KMS-11 (cell line): Measurements from ENCODE around the gene CD83.
"Not testable (repeated sequence)": the region's sequence is repeated elsewhere in the genome, so short reads cannot be mapped to it uniquely, and the experiment has no call there.

Experiments
- H2AFZ ChIP-seq: fragments of 200-600 bp; sonication (generic); 2 replicates; pipeline ENCODE4 v1.6.1; 2016; ENCODE audit warnings: antibody characterized with exemption, mixed run types, low read depth
- H3K27ac ChIP-seq: fragments of 200-600 bp; sonication (generic); 2 replicates; pipeline ENCODE4 v1.6.1; 2016; ENCODE audit warnings: mild to moderate bottlenecking, mixed run types
- H3K27me3 ChIP-seq: fragments of 200-600 bp; sonication (generic); 2 replicates; pipeline ENCODE4 v1.6.1; 2017; ENCODE audit warnings: mild to moderate bottlenecking, low read depth, mixed run types, moderate library complexity; ENCODE audit not compliant: insufficient read depth
- H3K36me3 ChIP-seq: fragments of 200-600 bp; sonication (generic); 2 replicates; pipeline ENCODE4 v1.6.1; 2017; ENCODE audit warnings: mild to moderate bottlenecking, mixed run types; ENCODE audit not compliant: insufficient read depth
- H3K4me1 ChIP-seq: fragments of 200-600 bp; sonication (generic); 2 replicates; pipeline ENCODE4 v1.6.1; 2016; ENCODE audit warnings: mild to moderate bottlenecking, low read depth, mixed run types; ENCODE audit not compliant: poor library complexity, severe bottlenecking
- H3K4me2 ChIP-seq: fragments of 200-600 bp; sonication (generic); 2 replicates; pipeline ENCODE4 v1.7.0; 2016; ENCODE audit warnings: mild to moderate bottlenecking, mixed run types
- H3K4me3 ChIP-seq: fragments of 200-600 bp; sonication (generic); IDR thresholded peaks from 2 replicates; pipeline ENCODE4 v1.6.1; 2017; ENCODE audit warnings: low read depth, low read length, mixed read lengths; ENCODE audit not compliant: insufficient read depth
- H3K79me2 ChIP-seq: fragments of 200-600 bp; sonication (generic); 2 replicates; pipeline ENCODE4 v1.6.1; 2016; ENCODE audit warnings: low read depth, mixed run types; ENCODE audit not compliant: insufficient read depth
- H3K9ac ChIP-seq: fragments of 200-600 bp; sonication (generic); 2 replicates; pipeline ENCODE4 v1.6.1; 2016; ENCODE audit warnings: mild to moderate bottlenecking, mixed run types
- H4K20me1 ChIP-seq: fragments of 200-600 bp; sonication (generic); 2 replicates; pipeline ENCODE4 v1.6.1; 2016; ENCODE audit warnings: mild to moderate bottlenecking, mixed run types; ENCODE audit not compliant: insufficient read depth
- CTCF ChIP-seq: fragments of 200-600 bp; sonication (generic); conservative IDR thresholded peaks from 2 replicates; pipeline ENCODE4 v1.6.1; 2017; ENCODE audit warnings: low read depth, mild to moderate bottlenecking, antibody characterized with exemption, low read length, moderate library complexity, mixed read lengths

Gene CD83

GRCh38 chr6:14072084-14072483 is 45.5 kb upstream of the CD83 start:
- Histone ChIP-seq H3K36me3 (no peaks in the 10 kb centered on the region), H3K4me2 (no peak overlapping the region), H3K27me3 (no peaks in the 10 kb centered on the region), H2AFZ (no peak overlapping the region), H3K27ac (no peak overlapping the region), H4K20me1 (no peaks in the 10 kb centered on the region), H3K9ac (no peak overlapping the region), H3K4me3 (no peak overlapping the region), H3K79me2 (no peaks in the 10 kb centered on the region), H3K4me1 (peaks cover 22% of the 10 kb centered on the region)
- no peak for TF ChIP-seq CTCF

GRCh38 chr6:14073561-14074354 is 43.8 kb upstream of the CD83 start:
- H3K4me1 ChIP-seq, result peaks cover 21% of the 10 kb centered on the region
- peak overlapping the region; percentile 97; the same call in 1 of the 2 replicates for H2AFZ ChIP-seq
- not testable (repeated sequence) for H3K4me3 ChIP-seq, H3K9ac ChIP-seq, H3K27me3 ChIP-seq, H3K27ac ChIP-seq, H3K36me3 ChIP-seq, H3K4me2 ChIP-seq, H4K20me1 ChIP-seq, H3K79me2 ChIP-seq

- H3K27me3 ChIP-seq, result no peaks in the 10 kb centered on the region
- peak overlapping the region; percentile 97 for H2AFZ ChIP-seq
- no peak overlapping the region for H3K4me3 ChIP-seq
- H3K4me1 ChIP-seq, result peaks cover 21% of the 10 kb centered on the region
- no peak for TF ChIP-seq CTCF
- H3K4me2 ChIP-seq, result peak overlapping the region; percentile 100
- H3K79me2 ChIP-seq, result no peaks in the 10 kb centered on the region
- peak overlapping the region; percentile 64 for H3K27ac ChIP-seq
- no peaks in the 10 kb centered on the region for H3K36me3 ChIP-seq
- H3K9ac ChIP-seq, result peak overlapping the region; percentile 62
- H4K20me1 ChIP-seq, result no peaks in the 10 kb centered on the region
Measured at GRCh38 chr6:14074476-14075094, 43.0 kb upstream of the CD83 start.

GRCh38 chr6:14075095-14075503 is 42.5 kb upstream of the CD83 start:
- H3K79me2 ChIP-seq, result no peaks in the 10 kb centered on the region
- H3K4me2 ChIP-seq, result peak overlapping the region; percentile 100
- no peaks in the 10 kb centered on the region for H3K27me3 ChIP-seq
- no peaks in the 10 kb centered on the region for H4K20me1 ChIP-seq
- no peak overlapping the region for H3K4me3 ChIP-seq
- peak overlapping the region; percentile 64 for H3K27ac ChIP-seq
- no peak for TF ChIP-seq CTCF
- peak overlapping the region; percentile 62 for H3K9ac ChIP-seq
- H3K36me3 ChIP-seq, result no peaks in the 10 kb centered on the region
- H2AFZ ChIP-seq, result peak overlapping the region; percentile 97
- peaks cover 21% of the 10 kb centered on the region for H3K4me1 ChIP-seq
